GM12801 (cell line): ENCODE data around the gene FXYD5.

Experiments used
- TF ChIP-seq, protein P1 (sequence below): IDR thresholded peaks from one replicate; pipeline ENCODE4 v1.5.1; 2011; ENCODE audit warnings: control low read depth; ENCODE audit not compliant: insufficient read length; ENCODE audit errors: extremely low read depth

The FXYD5 gene

DNA sequence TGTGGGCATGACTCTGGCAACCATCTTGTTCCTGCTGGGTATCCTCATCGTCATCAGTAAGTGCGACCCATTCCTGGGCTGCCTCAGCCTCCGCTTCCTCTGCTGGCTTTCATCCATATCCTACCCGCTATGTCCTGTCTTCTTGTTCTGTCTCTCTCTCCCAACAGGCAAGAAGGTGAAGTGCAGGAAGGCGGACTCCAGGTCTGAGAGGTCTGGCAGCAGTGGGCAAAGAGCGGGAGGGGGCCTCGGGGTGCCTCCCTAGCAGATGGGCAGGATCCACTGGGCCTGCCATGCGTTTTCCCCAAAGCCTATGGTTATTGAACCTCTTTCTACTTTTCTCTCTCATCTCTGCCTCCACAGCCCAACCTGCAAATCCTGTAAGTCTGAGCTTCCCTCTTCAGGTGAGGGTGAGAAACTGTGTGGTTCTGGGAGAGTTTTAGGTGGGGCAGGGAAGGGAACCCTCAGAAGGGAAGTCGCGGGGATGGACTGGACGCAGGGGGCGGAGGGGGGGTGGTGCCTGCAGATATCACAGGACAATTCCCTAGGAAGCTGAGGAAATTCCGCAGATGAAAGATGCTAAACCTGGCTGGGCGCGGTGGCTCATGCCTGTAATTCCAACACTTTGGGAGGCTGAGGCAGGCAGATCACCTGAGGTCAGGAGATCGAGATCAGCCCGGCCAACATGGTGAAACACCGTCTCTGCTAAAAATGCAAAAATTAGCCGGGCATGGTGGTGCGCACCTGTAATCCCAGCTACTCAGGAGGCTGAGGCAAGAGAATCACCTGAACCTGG is 3.1 kb upstream of the FXYD5 start:
- TF ChIP-seq, protein P1, sequence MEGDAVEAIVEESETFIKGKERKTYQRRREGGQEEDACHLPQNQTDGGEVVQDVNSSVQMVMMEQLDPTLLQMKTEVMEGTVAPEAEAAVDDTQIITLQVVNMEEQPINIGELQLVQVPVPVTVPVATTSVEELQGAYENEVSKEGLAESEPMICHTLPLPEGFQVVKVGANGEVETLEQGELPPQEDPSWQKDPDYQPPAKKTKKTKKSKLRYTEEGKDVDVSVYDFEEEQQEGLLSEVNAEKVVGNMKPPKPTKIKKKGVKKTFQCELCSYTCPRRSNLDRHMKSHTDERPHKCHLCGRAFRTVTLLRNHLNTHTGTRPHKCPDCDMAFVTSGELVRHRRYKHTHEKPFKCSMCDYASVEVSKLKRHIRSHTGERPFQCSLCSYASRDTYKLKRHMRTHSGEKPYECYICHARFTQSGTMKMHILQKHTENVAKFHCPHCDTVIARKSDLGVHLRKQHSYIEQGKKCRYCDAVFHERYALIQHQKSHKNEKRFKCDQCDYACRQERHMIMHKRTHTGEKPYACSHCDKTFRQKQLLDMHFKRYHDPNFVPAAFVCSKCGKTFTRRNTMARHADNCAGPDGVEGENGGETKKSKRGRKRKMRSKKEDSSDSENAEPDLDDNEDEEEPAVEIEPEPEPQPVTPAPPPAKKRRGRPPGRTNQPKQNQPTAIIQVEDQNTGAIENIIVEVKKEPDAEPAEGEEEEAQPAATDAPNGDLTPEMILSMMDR = no peak

DNA sequence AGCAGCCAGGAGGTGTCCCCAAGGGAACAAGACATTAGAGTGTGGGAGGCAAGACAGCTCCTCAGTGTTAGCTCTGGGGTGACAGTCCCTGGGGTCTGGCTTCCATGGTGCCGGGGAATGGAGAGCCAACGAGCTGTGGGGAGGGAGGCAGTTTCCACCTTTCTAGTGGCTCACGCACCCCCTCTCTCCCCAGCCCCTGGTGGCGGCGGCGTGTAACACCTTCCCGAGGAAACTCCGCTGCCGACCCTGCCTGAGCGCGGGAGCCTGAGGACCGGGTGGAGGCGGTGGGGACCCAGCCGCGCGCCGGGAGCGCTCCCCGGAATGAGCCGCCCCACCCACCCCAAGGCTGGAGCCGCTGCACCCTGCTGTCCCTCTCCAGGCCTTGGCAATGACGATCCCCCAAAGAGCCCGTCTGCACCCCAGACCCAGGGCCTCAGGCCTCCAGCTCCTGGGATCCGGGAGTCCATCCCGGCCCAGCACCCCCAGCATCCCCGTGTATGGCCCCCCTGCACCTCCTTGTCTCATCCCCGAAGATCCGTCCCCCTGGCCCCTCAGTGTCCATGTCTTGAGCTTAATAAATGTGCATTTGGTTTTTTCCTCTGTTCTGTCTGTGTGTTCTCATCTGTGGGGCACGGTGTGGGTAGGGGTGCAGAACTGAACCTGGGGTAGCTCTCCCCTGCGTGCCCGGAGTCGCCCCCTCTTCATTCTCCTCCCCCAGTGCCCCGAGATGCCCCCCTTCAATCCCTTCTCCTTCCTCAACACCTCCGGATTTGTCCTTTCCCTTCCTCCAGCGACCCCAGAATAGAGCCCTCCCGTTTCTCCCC is 622 bp upstream of the FXYD5 start:
- TF ChIP-seq, protein P1 = no peak

DNA sequence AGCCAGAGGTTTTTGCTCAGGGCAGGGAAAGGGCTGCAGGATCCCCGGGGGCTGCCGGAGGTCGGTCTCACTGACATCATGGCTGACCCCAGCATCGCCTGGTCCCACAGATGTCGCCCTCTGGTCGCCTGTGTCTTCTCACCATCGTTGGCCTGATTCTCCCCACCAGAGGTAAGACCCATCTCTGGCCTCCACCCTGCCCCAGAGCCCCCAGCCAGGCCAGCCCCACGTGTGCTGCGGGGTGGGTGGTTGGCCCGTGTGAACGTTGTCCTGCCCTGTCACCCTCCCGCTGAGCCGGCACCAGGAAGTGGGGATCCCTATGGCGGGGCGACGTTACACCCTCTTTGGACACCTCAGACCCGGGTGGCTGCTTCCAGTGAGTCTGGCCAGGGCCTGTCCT is 906 bp downstream of the FXYD5 start:
- TF ChIP-seq, protein P1 = no peak

DNA sequence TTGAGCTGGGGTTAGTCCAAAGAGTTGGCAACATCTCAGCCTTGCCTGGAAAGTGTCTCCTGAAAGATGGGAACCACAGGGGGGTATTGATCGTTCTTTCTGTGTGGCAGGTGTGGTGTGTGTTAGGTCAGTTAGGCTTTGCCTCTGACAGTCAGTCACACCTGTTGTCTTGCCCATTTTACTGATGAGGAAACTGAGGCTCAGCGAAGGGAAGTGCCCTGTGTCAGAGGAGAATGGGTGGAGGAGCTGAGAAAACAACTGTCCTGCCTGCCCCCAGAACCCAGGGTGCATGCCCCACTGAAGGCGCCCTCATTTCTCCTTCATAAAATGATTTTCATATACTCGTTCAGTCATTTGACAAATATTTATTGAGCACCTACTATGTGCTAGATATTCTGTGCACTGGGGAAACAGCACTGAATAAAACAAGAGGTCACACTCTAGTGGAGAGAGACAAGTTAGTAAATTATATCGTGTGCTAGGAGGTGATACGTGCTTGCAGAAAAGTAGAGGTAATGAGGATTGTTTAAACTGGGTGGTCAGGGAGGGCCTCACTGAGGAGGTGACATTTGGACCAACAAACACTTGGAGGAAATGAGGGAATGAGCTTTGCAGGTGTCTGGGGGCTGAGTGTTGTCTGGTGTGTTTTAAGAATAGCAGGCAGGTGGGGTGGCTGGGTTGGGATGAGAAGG is 1.6 kb downstream of the FXYD5 start:
- TF ChIP-seq, protein P1 = no peak

DNA sequence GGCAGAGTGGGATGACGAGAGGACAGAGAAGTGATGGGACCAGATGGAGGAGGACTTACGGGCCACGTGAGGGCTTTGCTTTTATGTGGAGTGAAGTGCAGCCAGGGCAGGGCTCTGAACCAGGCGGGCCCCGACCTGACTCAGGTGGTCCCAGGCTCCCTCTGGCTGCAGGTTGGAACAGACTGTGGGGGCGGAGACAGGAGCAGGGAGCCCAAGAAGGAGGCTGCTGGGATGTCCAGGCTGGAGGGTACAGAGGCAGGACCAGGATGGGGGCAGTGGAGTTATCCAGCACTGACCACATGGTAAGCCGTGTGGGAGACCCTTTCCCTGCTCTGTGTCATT is 2.1 kb downstream of the FXYD5 start:
- TF ChIP-seq, protein P1 = no peak

DNA sequence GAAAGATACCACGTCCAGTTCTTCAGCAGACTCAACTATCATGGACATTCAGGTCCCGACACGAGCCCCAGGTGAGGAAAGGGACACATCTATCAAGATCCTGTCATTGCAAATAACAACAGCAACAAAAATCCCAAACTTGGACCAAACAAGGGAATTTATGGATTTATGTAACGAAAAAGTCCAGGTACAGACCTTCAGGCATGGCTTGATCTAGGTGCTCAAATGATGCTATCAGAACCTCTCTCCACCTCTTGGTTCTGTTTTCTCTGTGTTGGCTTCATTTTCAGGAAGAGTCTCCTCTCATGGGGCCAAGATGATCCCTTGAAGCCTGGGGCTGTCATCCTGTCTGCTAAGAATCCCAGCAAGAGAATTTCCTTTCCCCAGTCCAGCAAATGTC is 2.9 kb downstream of the FXYD5 start:
- TF ChIP-seq, protein P1 = no peak

DNA sequence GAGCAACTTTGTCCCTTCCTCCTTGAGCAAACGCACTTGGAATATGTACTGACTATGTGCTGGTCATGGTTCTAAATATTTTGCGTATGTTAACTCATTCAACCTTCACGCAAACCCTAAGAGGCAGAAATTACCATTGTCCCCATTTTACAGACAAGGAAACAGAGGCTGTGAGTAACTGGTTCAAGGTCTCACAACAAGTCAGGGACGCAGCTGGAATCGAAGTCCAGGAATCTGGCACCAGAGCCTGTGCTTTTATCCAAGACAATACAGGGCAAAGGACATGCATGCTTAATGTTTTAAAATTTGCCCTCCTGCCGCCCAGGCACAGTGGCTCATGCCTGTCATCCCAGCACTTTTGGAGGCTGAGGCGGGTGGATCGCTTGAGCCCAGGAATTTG is 5.1 kb downstream of the FXYD5 start:
- TF ChIP-seq, protein P1 = no peak
